ENCODE measurements around the gene ACOT7. TPM values are rescaled to one million over a fixed set of nuclear protein-coding genes. Genes with fewer than 3 reads are reported as not detected.

Gene ACOT7
- total and polyA plus RNA-seq, 2 experiments from 2014 or later: 167 to 169 TPM

DNA sequence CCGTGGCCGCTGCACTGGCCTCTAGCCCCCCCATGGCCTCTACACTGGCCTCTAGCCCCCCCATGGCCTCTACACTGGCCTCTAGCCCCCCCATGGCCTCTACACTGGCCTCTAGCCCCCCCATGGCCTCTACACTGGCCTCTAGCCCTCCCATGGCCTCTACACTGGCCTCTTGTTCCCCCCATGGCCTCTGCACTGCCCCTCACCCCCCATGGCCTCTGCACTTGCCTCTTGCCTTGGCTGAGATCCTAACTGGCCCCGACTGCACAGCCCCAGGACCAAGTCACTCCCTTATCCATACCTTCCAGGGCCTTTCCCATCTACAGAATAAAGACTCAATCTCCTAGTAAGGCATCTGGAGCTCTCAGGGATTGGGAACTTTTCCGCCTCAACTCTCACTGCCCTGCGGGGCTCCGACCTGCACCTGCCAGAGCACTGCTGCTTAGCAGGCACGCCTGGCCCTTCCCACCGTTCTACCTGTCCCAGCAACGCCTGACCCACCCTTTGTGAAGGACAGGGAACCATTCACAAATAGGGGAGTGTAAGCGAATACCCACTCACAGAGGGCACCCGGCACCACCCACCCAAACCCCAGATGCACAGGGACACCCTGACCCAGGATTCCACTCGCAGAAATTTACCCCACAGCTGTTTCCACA is 38.8 kb downstream of the ACOT7 start:
- DNase-seq (ENCODE audit: low spot score) (no peak), ATAC-seq (no peak)
- TF ChIP-seq, protein P1, sequence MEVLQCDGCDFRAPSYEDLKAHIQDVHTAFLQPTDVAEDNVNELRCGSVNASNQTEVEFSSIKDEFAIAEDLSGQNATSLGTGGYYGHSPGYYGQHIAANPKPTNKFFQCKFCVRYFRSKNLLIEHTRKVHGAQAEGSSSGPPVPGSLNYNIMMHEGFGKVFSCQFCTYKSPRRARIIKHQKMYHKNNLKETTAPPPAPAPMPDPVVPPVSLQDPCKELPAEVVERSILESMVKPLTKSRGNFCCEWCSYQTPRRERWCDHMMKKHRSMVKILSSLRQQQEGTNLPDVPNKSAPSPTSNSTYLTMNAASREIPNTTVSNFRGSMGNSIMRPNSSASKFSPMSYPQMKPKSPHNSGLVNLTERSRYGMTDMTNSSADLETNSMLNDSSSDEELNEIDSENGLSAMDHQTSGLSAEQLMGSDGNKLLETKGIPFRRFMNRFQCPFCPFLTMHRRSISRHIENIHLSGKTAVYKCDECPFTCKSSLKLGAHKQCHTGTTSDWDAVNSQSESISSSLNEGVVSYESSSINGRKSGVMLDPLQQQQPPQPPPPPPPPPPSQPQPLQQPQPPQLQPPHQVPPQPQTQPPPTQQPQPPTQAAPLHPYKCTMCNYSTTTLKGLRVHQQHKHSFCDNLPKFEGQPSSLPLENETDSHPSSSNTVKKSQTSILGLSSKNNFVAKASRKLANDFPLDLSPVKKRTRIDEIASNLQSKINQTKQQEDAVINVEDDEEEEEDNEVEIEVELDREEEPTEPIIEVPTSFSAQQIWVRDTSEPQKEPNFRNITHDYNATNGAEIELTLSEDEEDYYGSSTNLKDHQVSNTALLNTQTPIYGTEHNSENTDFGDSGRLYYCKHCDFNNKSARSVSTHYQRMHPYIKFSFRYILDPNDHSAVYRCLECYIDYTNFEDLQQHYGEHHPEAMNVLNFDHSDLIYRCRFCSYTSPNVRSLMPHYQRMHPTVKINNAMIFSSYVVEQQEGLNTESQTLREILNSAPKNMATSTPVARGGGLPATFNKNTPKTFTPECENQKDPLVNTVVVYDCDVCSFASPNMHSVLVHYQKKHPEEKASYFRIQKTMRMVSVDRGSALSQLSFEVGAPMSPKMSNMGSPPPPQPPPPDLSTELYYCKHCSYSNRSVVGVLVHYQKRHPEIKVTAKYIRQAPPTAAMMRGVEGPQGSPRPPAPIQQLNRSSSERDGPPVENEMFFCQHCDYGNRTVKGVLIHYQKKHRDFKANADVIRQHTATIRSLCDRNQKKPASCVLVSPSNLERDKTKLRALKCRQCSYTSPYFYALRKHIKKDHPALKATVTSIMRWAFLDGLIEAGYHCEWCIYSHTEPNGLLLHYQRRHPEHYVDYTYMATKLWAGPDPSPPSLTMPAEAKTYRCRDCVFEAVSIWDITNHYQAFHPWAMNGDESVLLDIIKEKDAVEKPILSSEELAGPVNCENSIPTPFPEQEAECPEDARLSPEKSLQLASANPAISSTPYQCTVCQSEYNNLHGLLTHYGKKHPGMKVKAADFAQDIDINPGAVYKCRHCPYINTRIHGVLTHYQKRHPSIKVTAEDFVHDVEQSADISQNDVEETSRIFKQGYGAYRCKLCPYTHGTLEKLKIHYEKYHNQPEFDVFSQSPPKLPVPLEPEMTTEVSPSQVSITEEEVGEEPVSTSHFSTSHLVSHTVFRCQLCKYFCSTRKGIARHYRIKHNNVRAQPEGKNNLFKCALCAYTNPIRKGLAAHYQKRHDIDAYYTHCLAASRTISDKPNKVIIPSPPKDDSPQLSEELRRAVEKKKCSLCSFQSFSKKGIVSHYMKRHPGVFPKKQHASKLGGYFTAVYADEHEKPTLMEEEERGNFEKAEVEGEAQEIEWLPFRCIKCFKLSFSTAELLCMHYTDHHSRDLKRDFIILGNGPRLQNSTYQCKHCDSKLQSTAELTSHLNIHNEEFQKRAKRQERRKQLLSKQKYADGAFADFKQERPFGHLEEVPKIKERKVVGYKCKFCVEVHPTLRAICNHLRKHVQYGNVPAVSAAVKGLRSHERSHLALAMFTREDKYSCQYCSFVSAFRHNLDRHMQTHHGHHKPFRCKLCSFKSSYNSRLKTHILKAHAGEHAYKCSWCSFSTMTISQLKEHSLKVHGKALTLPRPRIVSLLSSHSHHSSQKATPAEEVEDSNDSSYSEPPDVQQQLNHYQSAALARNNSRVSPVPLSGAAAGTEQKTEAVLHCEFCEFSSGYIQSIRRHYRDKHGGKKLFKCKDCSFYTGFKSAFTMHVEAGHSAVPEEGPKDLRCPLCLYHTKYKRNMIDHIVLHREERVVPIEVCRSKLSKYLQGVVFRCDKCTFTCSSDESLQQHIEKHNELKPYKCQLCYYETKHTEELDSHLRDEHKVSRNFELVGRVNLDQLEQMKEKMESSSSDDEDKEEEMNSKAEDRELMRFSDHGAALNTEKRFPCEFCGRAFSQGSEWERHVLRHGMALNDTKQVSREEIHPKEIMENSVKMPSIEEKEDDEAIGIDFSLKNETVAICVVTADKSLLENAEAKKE (CRISPR knock-in tag; IDR thresholded peaks at IDR 0.05): no peak
- TF ChIP-seq ZNF331 (CRISPR knock-in tag; IDR thresholded peaks at IDR 0.05; ENCODE audit: low read depth) (no peak), NANOG (IDR thresholded peaks at IDR 0.05; ENCODE audit: borderline replicate concordance) (no peak)
- Mint-ChIP-seq H3K27me3 (ENCODE audit: insufficient read depth, low read depth, poor library complexity) (peaks cover 12% of the 10 kb centered on the region), H3K36me3 (ENCODE audit: low read depth) (no peaks in the 10 kb centered on the region), H3K9me3 (no peaks in the 10 kb centered on the region), H3K27ac (peak overlapping the region; percentile 39; the same call in 1 of the 2 replicates), H3K4me3 (no peak overlapping the region), H3K4me1 (peaks cover 42% of the 10 kb centered on the region)
- H3K4me1 ChIP-seq (ENCODE audit: insufficient read depth): peaks cover 13% of the 10 kb centered on the region
- no peaks in the 10 kb centered on the region for H3K27me3 ChIP-seq (ENCODE audit: insufficient read depth)
- no peak overlapping the region for H3K4me2 ChIP-seq
- H3K27ac ChIP-seq (ENCODE audit: low read depth): no peak overlapping the region
- no peaks in the 10 kb centered on the region for H3K36me3 ChIP-seq (ENCODE audit: insufficient read depth)
- no peak overlapping the region for H3K4me3 ChIP-seq
- H2AFZ ChIP-seq: no peak overlapping the region
- peaks cover 27% of the 10 kb centered on the region for H4K20me1 ChIP-seq (replicated peaks; ENCODE audit: insufficient read depth)
- peaks cover 65% of the 10 kb centered on the region for H3K79me2 ChIP-seq (replicated peaks; ENCODE audit: insufficient read depth)
- H3K9me2 ChIP-seq (ENCODE audit: insufficient read depth): no peaks in the 10 kb centered on the region
- H3F3A ChIP-seq (replicated peaks; ENCODE audit: low read depth): no peaks in the 10 kb centered on the region

GRCh38 chr1:6353955-6354658 is 39.5 kb downstream of the ACOT7 start:
- peaks cover 35% of the 10 kb centered on the region for H3K4me1 Mint-ChIP-seq
- no peak for ATAC-seq
- TF ChIP-seq CREB1 (CRISPR knock-in tag; IDR thresholded peaks at IDR 0.05; ENCODE audit: low read depth): no peak
- TF ChIP-seq NANOG (IDR thresholded peaks at IDR 0.05; ENCODE audit: borderline replicate concordance): no peak
- TF ChIP-seq, protein P2, sequence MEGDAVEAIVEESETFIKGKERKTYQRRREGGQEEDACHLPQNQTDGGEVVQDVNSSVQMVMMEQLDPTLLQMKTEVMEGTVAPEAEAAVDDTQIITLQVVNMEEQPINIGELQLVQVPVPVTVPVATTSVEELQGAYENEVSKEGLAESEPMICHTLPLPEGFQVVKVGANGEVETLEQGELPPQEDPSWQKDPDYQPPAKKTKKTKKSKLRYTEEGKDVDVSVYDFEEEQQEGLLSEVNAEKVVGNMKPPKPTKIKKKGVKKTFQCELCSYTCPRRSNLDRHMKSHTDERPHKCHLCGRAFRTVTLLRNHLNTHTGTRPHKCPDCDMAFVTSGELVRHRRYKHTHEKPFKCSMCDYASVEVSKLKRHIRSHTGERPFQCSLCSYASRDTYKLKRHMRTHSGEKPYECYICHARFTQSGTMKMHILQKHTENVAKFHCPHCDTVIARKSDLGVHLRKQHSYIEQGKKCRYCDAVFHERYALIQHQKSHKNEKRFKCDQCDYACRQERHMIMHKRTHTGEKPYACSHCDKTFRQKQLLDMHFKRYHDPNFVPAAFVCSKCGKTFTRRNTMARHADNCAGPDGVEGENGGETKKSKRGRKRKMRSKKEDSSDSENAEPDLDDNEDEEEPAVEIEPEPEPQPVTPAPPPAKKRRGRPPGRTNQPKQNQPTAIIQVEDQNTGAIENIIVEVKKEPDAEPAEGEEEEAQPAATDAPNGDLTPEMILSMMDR (conservative IDR thresholded peaks at IDR 0.05; ENCODE audit: low read depth in 2 of 2): no peak
- TF ChIP-seq REST (IDR thresholded peaks at IDR 0.05; ENCODE audit: unreplicated experiment): no peak
- TF ChIP-seq, protein P3, sequence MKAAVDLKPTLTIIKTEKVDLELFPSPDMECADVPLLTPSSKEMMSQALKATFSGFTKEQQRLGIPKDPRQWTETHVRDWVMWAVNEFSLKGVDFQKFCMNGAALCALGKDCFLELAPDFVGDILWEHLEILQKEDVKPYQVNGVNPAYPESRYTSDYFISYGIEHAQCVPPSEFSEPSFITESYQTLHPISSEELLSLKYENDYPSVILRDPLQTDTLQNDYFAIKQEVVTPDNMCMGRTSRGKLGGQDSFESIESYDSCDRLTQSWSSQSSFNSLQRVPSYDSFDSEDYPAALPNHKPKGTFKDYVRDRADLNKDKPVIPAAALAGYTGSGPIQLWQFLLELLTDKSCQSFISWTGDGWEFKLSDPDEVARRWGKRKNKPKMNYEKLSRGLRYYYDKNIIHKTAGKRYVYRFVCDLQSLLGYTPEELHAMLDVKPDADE (IDR thresholded peaks at IDR 0.05): no peak

More at GRCh38 chr1:6353955-6354658, 39.5 kb downstream of the ACOT7 start:
- no peaks in the 10 kb centered on the region for H3K36me3 Mint-ChIP-seq (ENCODE audit: low read depth)
- H3K27me3 Mint-ChIP-seq (ENCODE audit: insufficient read depth, low read depth, poor library complexity): peaks cover 10% of the 10 kb centered on the region
- H3F3A ChIP-seq (replicated peaks; ENCODE audit: low read depth): no peaks in the 10 kb centered on the region
- DNase-seq (ENCODE audit: low spot score): no peak
- H3K4me1 ChIP-seq (ENCODE audit: insufficient read depth): peaks cover 6% of the 10 kb centered on the region; the same call in 1 of the 2 replicates
- H2AFZ ChIP-seq: no peak overlapping the region
- H4K20me1 ChIP-seq (replicated peaks; ENCODE audit: insufficient read depth): peaks cover 27% of the 10 kb centered on the region
- peaks cover 60% of the 10 kb centered on the region for H3K79me2 ChIP-seq (replicated peaks; ENCODE audit: insufficient read depth)
- H3K9me2 ChIP-seq (ENCODE audit: insufficient read depth): no peaks in the 10 kb centered on the region
- H3K4me3 ChIP-seq: no peak overlapping the region
- H3K27me3 ChIP-seq (ENCODE audit: insufficient read depth): no peaks in the 10 kb centered on the region
- H3K27ac ChIP-seq (ENCODE audit: low read depth): no peak overlapping the region
- H3K4me2 ChIP-seq: no peak overlapping the region
- H3K4me3 Mint-ChIP-seq: no peak overlapping the region
- H3K36me3 ChIP-seq (ENCODE audit: insufficient read depth): no peaks in the 10 kb centered on the region
- H3K9me3 Mint-ChIP-seq: no peaks in the 10 kb centered on the region
- H3K27ac Mint-ChIP-seq: no peak overlapping the region

Data from GM23338 (cell line).